HG03135 (cell line): Measurements from ENCODE around the gene SLC26A2.

Source experiments
- ATAC-seq: cut with Tn5 transposase; IDR thresholded peaks from one replicate; pipeline ENCODE4 v1.9.1; 2021; ENCODE audit warnings: mild to moderate bottlenecking, moderate library complexity; ENCODE audit not compliant: unreplicated experiment

The SLC26A2 gene

DNA sequence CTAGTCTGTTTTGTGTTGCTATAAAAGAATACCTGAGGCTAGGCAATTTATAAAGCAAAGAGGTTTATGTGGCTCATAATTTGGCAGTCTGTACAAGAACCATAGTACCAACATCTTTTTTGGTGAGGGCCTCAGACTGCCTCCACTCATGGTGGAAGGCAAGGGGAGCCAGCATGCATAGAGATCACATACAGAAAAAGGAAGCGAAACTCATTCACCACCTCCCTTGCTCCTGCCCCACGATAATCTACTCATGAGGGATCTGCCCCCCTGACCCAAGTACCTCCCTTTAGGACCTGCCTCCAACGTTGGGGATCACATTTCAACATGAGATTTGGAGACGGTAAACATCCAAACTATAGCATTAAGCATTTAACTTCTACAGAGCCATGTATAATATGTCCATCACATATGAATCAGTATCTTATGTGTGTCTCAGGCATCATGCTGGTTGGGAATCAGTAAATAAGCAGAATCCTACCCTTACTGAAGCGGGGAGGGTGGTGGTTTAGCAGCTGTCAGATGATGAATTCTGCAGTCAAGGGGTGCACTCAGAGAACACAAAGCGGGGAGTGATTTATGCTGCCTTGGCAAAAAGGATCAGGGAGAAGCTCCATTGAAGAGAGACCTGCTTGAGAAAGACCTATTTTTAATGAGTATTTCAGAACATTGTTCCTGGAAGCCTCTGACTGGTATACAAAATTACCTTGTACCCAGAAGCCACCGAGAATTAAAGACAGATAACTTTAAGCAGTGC is 74.8 kb downstream of the SLC26A2 start:
- peak; percentile 65 for ATAC-seq

DNA sequence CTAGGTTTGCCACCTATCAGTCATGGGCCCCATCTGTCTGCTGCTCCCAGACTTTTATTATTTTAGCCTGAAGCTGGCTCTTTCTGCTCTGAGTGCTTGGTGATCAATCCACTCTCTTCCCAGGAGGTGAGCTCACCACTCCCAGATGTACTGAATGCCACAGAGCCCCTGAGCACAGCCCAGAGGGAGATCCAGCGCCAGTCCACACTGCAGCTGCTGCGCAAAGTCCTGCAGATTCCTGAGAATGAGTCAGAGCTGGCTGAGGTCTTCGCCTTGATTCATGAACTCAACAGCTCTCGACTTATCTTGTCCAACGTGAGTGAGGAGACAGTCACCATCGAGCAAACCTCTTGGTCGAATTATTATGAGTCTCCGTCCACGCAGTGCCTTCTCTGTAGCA is 76.0 kb downstream of the SLC26A2 start:
- ATAC-seq = no peak
